GM23338 (cell line): ENCODE data around the gene ALKAL2.

Experiments used
- CTCF ChIP-seq, 2 experiments: fragments of 200-600 bp in 1 of 2; sonication (generic) in 1 of 2; conservative IDR thresholded peaks; 2 replicates each; pipeline versions ENCODE4 v1.5.1 to v1.6.1; 2016 to 2017; ENCODE audit warnings: antibody characterized with exemption in 2 of 2, low read depth in 2 of 2, mild to moderate bottlenecking in 2 of 2, moderate library complexity in 1 of 2
- REST ChIP-seq: IDR thresholded peaks from one replicate; pipeline ENCODE4 v1.6.1; 2018; ENCODE audit warnings: antibody characterized with exemption; ENCODE audit not compliant: unreplicated experiment

- TF ChIP-seq REST (no peak), CTCF (conservative IDR thresholded peaks at IDR 0.05; ENCODE audit: low read depth in 2 of 2) (no peak)
Measured at GRCh38 chr2:309954-310510, 22.1 kb upstream of the ALKAL2 start.
